ENCODE measurements around the gene CCDC43. TPM values are rescaled to one million over a fixed set of nuclear protein-coding genes. Genes with fewer than 3 reads are reported as not detected.
A peak's percentile ranks its signal among the peaks of the same experiment; 100 is the strongest.

Gene CCDC43
- total and polyA plus RNA-seq, 2 of the 8 experiments (the other 6 are each of a cell fraction or from before 2014, with no cell fraction given) = 4.9 to 38.1 TPM

DNA sequence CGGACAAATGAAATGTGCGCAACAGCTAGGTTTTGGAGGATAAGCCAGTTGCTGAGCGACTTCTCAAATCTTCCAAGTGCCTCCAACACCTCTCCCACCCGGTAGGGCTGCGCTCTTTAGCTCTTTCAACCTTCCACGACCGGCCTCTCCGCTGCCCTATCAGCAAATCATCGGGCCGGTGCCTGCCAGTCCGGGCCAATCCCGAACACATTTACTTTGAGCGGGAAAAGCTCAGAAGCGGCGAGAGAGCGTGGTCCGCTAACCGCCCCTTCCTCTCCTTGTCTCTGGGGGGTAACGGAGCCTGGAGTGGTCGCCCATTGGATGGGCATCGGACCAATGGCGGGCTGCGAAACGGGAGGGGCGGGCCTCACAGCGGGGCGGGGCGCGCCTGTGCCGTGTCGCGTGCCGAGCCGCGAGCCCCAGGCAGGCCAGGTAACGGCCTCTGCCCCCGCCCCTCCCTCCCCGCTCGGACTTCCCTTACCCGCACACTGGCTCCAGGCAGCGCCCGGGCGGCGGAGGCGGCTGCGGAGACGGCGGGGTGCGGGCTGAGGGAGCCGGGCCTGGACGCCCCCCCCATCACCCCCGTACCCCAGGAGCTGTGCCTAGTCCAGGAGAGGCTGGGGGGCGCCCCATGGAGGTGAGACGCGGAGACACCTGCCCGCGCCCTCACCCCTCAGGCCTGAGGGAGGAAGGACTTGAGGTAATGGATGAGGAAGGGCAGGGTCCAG, 33.4 kb downstream of the CCDC43 start, which contains the start of gene MEIOC (continued):
- TF ChIP-seq SUZ12 (IDR thresholded peaks at IDR 0.05; ENCODE audit: low read length) (no peak), JUN (IDR thresholded peaks at IDR 0.05; ENCODE audit: low read depth, low read length) (no peak), NRF1 (IDR thresholded peaks at IDR 0.05; ENCODE audit: low read depth, low read length) (no peak), CHD1 (IDR thresholded peaks at IDR 0.05; ENCODE audit: low read depth, low read length) (no peak), MAFK (IDR thresholded peaks at IDR 0.05; ENCODE audit: low read depth, low read length) (no peak), SIRT6 (IDR thresholded peaks at IDR 0.05; ENCODE audit: low read length) (no peak), SRF (IDR thresholded peaks at IDR 0.05; ENCODE audit: low read depth, low read length) (no peak), NANOG (IDR thresholded peaks at IDR 0.05; ENCODE audit: insufficient read depth, low read depth, low read length, poor library complexity, severe bottlenecking) (no peak), ASH2L (IDR thresholded peaks at IDR 0.05; ENCODE audit: low read length) (no peak), POLR2A (IDR thresholded peaks at IDR 0.05; ENCODE audit: control extremely low read depth in 1 of 2, low read depth in 2 of 2, low read length in 2 of 2) (no peak), CTBP2 (IDR thresholded peaks at IDR 0.05; ENCODE audit: borderline replicate concordance, insufficient read depth, insufficient read length, low read length) (no peak), POLR2AphosphoS5 (IDR thresholded peaks at IDR 0.05; ENCODE audit: low read depth, low read length) (no peak), RNF2 (IDR thresholded peaks at IDR 0.05; ENCODE audit: borderline replicate concordance, low read depth, low read length, missing control alignments, poor library complexity, severe bottlenecking) (no peak), KDM4A (IDR thresholded peaks at IDR 0.05; ENCODE audit: low read depth, low read length, severe bottlenecking) (peak; percentile 79), GTF2F1 (IDR thresholded peaks at IDR 0.05; ENCODE audit: borderline replicate concordance, low read depth, low read length) (peak; percentile 27; the same call in 1 of the 2 replicates), SAP30 (IDR thresholded peaks at IDR 0.05; ENCODE audit: insufficient read depth, insufficient replicate concordance, low read length) (no peak), FOSL1 (IDR thresholded peaks at IDR 0.05; ENCODE audit: insufficient read depth, low read depth, low read length) (no peak), HDAC6 (IDR thresholded peaks at IDR 0.05; ENCODE audit: low read depth, low read length) (no peak), SP4 (IDR thresholded peaks at IDR 0.05; ENCODE audit: low read length) (no peak), RAD21 (IDR thresholded peaks at IDR 0.05 in 1 of 2, conservative IDR thresholded peaks at IDR 0.05 in 1 of 2; ENCODE audit: low read depth in 2 of 2, low read length in 2 of 2) (no peak; a peak in 2 of 4 replicates)
- TF ChIP-seq, protein P1, sequence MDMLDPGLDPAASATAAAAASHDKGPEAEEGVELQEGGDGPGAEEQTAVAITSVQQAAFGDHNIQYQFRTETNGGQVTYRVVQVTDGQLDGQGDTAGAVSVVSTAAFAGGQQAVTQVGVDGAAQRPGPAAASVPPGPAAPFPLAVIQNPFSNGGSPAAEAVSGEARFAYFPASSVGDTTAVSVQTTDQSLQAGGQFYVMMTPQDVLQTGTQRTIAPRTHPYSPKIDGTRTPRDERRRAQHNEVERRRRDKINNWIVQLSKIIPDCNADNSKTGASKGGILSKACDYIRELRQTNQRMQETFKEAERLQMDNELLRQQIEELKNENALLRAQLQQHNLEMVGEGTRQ (IDR thresholded peaks at IDR 0.05; ENCODE audit: low read length) = no peak
- TF ChIP-seq, protein P2, sequence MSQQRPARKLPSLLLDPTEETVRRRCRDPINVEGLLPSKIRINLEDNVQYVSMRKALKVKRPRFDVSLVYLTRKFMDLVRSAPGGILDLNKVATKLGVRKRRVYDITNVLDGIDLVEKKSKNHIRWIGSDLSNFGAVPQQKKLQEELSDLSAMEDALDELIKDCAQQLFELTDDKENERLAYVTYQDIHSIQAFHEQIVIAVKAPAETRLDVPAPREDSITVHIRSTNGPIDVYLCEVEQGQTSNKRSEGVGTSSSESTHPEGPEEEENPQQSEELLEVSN (IDR thresholded peaks at IDR 0.05) = peak; percentile 100
